HG03280 (cell line): ENCODE results near the gene NRG3.

ENCODE experiments used
- ATAC-seq: cut with Tn5 transposase; IDR thresholded peaks from one replicate; pipeline ENCODE4 v1.9.1; 2021; ENCODE audit warnings: mild to moderate bottlenecking, moderate library complexity; ENCODE audit not compliant: unreplicated experiment

Gene NRG3

GRCh38 chr10:82208726-82209125 lies 333.7 kb downstream of the NRG3 start:
- no peak for ATAC-seq

- no peak for ATAC-seq
Observed at GRCh38 chr10:82210331-82210730, 335.3 kb downstream of the NRG3 start.

- no peak for ATAC-seq
Observed at GRCh38 chr10:82211346-82211745, 336.4 kb downstream of the NRG3 start.

GRCh38 chr10:82212753-82213152 lies 337.8 kb downstream of the NRG3 start:
- ATAC-seq = no peak

GRCh38 chr10:82213784-82214183 lies 338.8 kb downstream of the NRG3 start:
- ATAC-seq = no peak

GRCh38 chr10:82221056-82221455 lies 346.1 kb downstream of the NRG3 start:
- ATAC-seq = no peak

- ATAC-seq = no peak
Observed at GRCh38 chr10:82221601-82222149, 346.7 kb downstream of the NRG3 start.

GRCh38 chr10:82228701-82229100 lies 353.7 kb downstream of the NRG3 start:
- no peak for ATAC-seq

- no peak for ATAC-seq
Observed at GRCh38 chr10:82234173-82234572, 359.2 kb downstream of the NRG3 start.

GRCh38 chr10:82236084-82236731 lies 361.2 kb downstream of the NRG3 start:
- ATAC-seq = no peak

GRCh38 chr10:82238291-82238690 lies 363.3 kb downstream of the NRG3 start:
- ATAC-seq = no peak

- no peak for ATAC-seq
Observed at GRCh38 chr10:82240408-82240807, 365.4 kb downstream of the NRG3 start.

- no peak for ATAC-seq
Observed at GRCh38 chr10:82242778-82243177, 367.8 kb downstream of the NRG3 start.

GRCh38 chr10:82245157-82245556 lies 370.2 kb downstream of the NRG3 start:
- ATAC-seq = no peak

- no peak for ATAC-seq
Observed at GRCh38 chr10:82245906-82246560, 371.0 kb downstream of the NRG3 start.

GRCh38 chr10:82249141-82249540 lies 374.1 kb downstream of the NRG3 start:
- ATAC-seq = no peak

- ATAC-seq = no peak
Observed at GRCh38 chr10:82251222-82251906, 376.4 kb downstream of the NRG3 start.

- no peak for ATAC-seq
Observed at GRCh38 chr10:82252081-82252480, 377.1 kb downstream of the NRG3 start.

GRCh38 chr10:82254237-82254636 lies 379.2 kb downstream of the NRG3 start:
- ATAC-seq = no peak

GRCh38 chr10:82256275-82256674 lies 381.3 kb downstream of the NRG3 start:
- no peak for ATAC-seq

- ATAC-seq = no peak
Observed at GRCh38 chr10:82266438-82266837, 391.4 kb downstream of the NRG3 start.

- ATAC-seq = no peak
Observed at GRCh38 chr10:82267014-82267413, 392.0 kb downstream of the NRG3 start.
